ENCODE measurements around the gene TENM4.

Gene TENM4

DNA sequence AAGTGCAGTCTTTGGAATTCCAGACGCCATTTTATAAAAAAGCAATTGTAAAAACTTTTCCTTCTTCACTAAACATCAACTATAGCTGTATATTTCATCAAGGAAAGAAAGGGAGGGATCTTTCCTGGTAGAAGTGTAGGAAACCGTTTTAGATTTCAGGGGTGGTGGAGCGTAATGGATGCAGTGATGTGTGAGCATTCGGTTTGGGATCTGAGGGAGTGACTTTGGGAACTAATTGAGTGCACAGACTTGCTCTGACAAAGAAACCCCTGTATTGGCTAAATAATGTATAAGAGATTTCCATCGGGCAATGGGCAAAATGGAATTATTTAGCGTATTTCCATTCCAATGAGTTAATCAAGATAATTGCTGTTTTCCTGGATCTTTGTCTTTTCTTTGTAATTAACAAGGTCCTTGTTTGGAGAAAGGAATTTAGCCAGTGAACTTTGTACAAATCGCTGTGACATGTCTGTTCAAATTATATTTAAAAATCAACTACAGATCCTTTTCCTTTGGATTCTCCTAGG is 741.2 kb downstream of the TENM4 start:
- no peak for DNase-seq (ENCODE audit: low read depth)

GRCh38 chr11:78698612-78699011 is 742.2 kb downstream of the TENM4 start:
- DNase-seq (ENCODE audit: low read depth) = no peak

DNA sequence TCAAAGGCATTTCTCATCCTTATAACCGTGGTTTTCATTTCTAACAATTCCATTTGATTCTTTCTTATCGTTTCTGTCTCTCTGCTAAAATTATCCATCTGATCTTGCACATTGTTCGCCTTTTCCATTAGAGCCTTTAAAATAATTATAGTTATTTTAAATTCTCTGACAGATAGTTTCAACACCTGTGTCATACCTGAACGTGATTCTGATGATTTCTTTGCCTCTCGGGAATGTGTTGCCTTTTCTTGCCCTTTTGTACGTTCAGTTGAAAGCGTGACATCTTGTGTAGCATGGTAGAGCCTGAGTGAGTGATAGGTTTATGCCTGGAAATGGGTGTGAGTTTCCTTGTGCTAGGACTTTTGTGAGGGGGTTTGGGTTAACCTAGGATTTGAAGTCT is 744.7 kb downstream of the TENM4 start:
- no peak for DNase-seq (ENCODE audit: low read depth)

DNA sequence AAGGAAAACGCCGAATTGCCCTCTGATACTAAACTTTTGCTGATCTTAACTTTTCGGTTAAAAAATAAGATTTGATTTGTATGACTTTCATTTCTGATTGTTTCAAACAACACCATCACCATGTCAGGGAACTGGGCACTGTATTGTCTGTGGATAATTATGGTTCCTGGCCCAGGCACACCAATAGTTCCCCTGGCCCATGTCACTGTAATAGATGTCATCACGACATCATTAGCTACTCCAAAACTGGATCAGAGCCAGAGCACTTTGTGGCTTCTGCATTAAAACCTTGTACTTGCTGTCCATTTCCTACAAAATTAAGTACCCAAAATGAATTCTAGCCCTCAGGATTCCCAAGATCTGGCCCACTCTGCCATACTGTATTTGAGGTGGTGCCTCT is 746.7 kb downstream of the TENM4 start:
- no peak for DNase-seq (ENCODE audit: low read depth)

DNA sequence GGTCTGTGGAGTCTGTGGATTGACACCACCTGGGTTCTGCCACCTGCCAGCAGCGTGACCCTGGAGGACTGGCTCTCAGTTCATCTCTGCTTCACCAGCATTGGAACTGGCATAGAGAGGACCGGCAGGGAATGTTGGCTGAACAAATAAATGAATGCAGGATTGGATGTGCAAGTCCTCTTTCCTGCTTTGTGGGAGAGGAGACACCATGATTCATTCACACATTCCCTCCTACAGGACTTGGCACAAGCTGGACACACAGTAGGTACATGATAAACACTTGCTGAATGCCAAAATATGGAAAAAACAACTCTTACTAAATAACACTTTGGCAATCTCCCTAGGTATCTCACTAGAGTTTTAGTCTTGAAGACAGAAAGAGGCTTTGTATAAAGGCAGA is 749.6 kb downstream of the TENM4 start:
- DNase-seq (ENCODE audit: low read depth) = no peak

- no peak for DNase-seq (ENCODE audit: low read depth)
Measured at GRCh38 chr11:78690352-78690987, 750.4 kb downstream of the TENM4 start.

DNA sequence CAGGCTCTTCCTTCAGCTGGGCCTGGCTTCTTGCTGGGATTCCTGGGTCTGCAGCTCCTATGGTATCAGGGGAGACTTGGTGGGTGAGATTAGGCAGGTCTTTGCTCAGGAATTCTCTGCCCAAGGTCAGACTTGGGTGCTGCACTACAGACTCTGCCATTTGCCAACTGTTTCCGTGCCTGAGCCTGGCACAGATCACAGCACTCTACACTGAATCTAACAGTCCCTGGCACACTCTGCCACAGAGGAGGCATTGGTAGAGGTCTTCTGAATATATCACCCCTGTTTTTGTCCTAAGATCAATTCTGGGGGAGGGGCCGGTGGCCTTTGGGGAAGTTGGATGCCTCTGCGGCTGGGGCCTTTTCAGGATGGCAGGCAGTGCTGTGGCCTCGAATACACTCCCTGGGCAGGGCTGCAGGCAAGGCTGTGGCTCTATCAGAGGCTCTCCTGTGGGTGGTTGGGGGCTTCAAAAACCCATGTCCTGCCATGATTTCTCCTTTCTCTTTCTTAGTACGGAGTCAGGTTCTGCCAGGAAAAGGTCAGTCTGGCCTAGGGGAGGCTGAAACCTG is 751.2 kb downstream of the TENM4 start:
- DNase-seq (ENCODE audit: low read depth) = no peak

DNA sequence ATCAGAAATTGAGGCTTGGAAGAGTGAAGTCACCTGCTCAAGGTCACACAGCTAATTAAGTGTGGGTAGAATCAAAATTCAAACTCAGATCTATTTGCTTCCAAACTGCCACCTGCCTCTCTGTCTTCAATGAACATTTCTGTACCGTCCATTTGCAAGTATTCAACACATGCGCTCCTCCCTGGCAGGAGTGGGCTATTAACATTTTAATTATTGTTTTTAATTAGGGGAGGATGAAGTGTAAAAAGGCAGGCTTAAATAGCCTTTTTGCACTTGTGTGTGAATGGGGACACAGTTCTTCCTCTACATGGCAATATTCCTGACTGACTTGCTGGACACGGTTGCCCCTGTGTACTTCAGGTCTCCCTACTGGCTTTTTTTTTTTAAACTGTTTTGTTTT is 751.7 kb downstream of the TENM4 start:
- DNase-seq (ENCODE audit: low read depth) = no peak

- no peak for DNase-seq (ENCODE audit: low read depth)
Measured at GRCh38 chr11:78688460-78688859, 752.4 kb downstream of the TENM4 start.

DNA sequence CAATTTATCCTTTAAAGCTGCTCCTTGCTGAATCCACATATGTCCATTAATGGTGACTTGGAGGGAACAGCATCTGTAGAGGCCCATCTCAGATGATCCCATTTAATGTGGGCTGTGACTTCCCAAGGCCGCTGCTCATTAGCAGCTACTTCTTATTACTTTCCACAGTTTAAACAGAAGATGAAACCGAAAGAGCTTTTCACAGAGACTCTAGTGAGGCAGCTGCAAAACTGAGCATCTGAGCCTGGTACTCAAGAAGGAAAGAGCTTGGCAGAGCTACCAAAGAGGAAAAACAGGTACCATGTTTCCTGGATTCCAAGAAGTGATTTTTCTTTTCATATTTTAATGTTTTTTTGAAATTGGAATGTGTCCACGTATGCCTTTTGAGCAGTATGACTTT is 755.7 kb downstream of the TENM4 start:
- no peak for DNase-seq (ENCODE audit: low read depth)

DNA sequence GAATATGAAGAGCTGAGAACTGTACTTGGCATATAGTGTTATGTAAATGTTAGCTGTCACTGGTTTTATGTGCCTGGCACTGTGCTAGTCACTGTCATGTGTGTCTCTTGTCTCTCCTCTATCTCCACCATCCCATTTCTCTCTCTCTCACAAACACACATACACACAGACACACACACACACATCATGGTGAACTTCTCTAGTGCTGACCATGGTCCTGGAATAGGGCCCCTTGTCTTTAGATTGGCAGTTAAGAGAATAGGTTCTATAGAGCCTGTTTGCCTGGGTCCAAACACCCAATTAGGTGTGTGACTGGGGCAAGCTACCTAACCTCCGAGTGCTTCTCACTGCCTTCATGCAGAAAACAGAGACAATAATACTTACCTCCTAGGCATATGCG is 756.5 kb downstream of the TENM4 start:
- no peak for DNase-seq (ENCODE audit: low read depth)

GRCh38 chr11:78683774-78684173 is 757.1 kb downstream of the TENM4 start:
- DNase-seq (ENCODE audit: low read depth) = no peak

DNA sequence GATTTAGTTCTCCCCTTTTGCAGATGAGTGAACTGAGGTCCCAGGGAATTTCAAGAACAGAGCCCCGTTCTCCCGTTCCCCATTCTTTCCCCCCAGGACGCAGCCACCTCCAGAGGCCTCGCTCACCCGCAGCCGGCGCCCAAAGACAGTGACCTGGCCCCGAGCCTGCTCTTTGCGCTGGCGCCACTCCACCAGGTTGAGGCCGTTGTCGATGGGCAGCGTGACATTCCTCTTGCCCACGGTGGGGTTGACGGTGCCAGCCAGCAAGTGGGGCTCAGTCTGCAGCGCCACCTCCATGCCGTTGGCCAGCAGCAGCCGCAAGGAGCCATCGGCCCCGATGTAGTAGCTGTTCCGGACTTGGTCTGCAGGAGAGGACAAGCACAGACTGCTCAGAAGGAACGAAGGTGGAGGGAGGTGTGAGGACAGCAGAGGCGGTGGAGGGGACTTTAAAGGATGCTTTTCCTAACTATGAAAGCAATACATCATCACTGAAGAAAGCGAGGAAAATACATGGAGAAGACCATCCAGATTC is 764.7 kb downstream of the TENM4 start:
- no peak for DNase-seq (ENCODE audit: low read depth)

- DNase-seq (ENCODE audit: low read depth) = no peak
Measured at GRCh38 chr11:78672850-78673620, 767.8 kb downstream of the TENM4 start.

GRCh38 chr11:78669249-78669648 is 771.6 kb downstream of the TENM4 start:
- no peak for DNase-seq (ENCODE audit: low read depth)

- no peak for DNase-seq (ENCODE audit: low read depth)
Measured at GRCh38 chr11:78667461-78667860, 773.4 kb downstream of the TENM4 start.

DNA sequence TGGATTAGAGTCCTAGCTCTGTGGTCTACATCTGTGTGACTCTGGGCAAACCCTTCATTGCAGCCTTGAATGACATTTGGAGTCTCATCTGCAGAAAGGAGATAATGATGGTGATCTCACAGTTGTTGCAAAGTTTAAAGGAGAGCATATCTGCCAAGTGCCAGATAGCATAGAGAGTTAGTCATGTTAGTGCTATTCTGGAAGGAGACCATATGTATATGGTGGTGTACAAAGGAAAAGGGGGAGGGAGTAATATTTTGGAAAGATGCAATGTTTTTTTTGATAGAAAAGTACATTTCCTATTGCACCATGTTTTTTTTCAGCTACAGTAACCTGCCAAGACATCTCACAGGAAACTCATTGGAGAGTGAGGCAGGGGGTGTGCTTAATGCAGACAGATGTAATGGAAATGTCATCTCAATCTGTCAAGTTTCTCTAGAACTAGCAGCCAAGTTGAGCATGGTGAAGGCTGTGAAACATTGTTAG is 774.1 kb downstream of the TENM4 start:
- DNase-seq (ENCODE audit: low read depth) = no peak

DNA sequence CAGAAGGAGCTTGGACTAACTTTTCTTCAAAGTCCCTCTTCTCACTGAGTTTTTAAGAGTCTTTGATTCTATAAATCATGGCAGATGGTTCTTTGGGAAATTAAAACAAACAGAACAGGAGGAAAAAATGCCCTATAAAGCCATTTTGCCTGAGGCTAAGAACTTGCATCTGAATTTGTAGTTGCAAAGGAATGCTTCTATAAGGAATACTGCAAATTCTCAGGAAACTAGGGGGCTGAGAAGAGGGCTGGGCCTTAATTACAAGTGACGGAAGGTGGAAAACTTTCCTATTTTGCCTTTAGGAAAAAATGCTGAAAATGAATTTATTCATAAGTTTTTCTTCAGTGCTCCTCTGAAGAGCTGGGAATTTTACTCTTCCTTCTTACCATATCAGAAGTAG is 776.2 kb downstream of the TENM4 start:
- DNase-seq (ENCODE audit: low read depth) = no peak

DNA sequence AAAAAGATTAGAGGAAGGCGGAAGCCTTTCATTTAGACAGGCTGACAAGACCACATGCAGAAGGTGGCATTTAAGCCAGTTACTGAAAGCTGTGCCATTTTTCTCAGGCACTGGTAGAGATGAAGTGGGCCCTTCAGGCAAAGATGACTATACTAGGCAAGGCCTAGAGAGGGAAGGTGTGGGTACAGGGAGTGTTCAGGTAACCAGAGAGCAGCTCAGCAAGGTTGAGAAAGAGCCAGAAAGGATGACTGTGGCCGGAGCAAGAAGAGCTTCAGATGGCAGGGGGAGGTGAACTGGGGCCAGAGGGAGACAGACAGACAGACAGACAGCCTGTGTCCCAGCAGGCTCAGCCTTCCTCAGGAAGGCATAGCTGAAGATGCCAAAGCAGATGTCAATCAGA is 778.0 kb downstream of the TENM4 start:
- no peak for DNase-seq (ENCODE audit: low read depth)

DNA sequence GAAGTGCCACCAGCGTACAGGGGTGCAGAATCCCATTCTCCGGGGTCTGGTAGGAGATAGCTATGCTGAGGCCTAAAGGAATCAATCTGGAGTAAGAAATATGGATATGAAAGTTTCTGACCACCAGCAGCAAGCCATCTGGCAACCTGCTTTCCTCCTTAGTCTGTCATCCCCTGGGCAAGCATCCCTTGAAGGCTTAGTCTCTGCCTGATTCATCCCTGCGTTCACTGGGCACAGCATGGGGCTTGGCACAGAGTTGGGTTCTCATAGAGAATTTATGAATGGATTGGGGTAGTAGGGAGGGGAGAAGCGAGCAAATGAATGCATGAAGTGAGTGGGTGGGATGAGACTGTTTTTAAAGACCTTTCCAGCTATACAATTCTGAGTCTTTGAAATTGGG is 780.4 kb downstream of the TENM4 start:
- no peak for DNase-seq (ENCODE audit: low read depth)

GRCh38 chr11:78659326-78660270 is 781.2 kb downstream of the TENM4 start:
- no peak for DNase-seq (ENCODE audit: low read depth)
